ENCODE data around the gene COL5A3. TPM values are rescaled to one million over a fixed set of nuclear protein-coding genes. Genes with fewer than 3 reads are reported as not detected.
"Not testable (repeated sequence)": the region's sequence is repeated elsewhere in the genome, so short reads cannot be mapped to it uniquely, and the experiment has no call there.

The COL5A3 gene
- polyA plus RNA-seq, 3 donors, result 0.46 to 0.68 (median 0.60) TPM

DNA sequence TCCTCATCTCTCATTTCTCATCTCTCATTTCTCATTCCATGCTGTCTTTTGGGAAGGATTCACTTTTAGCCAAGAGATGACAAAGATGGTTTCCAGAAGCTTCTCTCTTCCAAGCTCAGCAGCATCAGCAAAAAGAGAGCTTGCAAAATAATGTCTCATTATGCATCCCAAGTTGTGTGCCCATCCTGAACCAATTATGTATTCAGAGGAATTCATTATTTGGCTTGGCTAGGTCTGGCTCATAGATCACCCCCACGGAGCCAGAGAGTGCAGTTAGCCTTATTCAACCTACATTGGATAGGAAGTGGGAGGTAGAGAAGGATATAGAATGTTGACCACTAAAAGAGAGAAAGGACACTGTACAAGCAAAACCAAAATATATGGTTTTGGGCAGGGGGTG lies 68.6 kb downstream of the COL5A3 start:
- DNase-seq (ENCODE audit: low read depth in 3 of 3, low spot score in 2 of 3), result no peak

- DNase-seq (ENCODE audit: low read depth in 3 of 3, low spot score in 2 of 3), result no peak
Measured at GRCh38 chr19:9941231-9941630, 69.1 kb downstream of the COL5A3 start.

DNA sequence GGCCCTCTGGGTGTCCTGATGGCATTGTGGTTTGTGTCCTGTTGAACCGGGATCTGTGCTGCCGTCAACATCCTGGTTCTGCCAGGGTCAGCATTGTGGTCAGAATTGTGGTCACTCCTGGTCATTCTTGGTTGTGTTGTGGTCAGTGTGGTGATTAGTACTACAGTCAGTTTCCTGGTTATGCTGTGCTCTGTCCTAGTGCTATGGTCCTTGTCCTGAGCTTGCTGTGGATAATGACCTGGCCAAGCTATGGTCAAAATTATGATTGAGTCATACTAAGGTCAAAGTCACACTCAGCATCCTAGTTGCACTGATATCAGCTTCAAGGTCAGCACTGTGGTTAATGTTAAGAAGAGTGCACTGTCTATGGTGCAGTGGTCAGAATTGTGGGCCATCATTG lies 69.5 kb downstream of the COL5A3 start:
- DNase-seq (ENCODE audit: low read depth in 3 of 3, low spot score in 2 of 3), result no peak

DNA sequence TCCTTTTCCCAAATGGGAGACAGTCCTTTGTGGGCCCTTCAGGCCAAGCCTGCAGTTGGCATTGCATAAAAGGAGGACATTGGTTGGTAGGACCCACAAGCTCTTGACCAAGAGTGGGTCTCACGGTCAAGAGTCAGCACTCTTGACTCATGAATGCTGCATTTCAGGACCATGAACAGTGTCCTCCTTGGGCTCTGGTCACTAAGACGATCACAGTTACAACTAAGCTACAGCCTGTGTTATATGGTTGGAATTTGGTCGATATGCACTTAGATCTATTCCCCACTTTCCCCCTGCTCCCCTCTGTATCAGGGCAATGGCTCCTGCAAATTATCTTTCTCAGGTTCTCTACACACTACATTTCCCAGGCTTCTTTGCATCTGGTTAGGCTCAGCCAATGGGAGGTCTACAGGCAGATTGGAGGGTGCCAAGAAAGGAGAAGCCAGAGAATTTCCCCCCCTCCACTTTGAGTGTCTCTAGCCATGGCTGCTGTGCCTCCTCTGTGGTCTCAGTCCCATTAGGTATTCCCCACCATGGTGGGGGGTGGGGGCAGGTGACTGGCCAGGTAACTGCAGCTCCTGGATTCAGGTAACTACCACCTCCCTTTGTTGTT lies 70.9 kb downstream of the COL5A3 start:
- no peak for DNase-seq (ENCODE audit: low read depth in 3 of 3, low spot score in 2 of 3)

DNA sequence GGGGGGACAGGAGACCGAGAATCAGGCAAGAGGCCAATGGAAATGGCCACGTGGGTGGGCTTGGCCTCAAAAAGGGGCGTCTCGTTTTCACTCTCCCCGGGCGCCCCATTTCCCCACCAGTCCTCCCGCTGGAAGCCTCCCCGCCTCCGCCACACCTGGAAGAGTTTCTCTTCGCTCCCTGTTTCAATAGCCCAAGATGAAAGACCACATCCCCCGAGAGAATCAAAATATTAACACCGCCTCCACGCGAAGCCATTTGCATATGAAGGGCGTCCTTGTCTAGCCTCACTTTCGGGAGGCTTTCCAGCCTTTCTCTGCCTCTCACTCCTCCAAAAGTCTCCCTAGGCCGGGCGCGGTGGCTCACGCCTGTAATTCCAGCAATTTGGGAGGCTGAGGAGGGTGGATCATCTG lies 73.3 kb downstream of the COL5A3 start:
- DNase-seq (ENCODE audit: low read depth in 3 of 3, low spot score in 2 of 3), result no peak

DNA sequence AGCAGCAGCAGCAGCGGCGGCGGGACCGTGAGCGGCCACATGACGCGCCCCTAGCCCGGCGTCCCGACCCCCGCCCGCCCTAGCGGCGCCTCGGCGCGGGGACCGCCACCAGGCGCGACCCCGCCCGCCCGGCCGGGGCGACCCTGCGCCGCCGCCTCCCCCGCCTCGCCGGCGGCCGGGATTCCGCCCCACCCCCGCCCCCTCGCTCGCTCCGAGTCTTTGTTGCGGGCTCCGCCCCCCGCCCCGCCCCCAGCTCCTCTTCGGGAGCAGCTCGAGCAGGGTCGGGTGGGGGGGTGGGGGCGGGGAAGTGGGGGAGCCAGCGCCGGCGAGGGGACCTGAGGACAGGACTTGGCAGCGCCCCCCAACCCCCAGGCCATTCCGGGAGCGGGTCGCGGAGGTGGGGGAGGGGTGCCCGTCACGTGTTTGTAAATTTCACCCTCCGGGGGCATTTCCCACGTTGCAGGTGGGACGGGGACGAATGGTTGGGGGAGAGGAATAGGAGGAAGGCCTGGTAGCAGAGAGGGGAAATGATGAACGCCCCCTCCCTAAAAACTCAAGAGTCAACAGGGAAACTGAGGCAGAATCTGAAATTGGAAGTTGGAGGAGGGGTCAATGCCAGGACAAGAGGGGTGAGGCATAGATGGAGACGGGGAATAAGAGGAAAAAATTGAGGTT lies 73.8 kb downstream of the COL5A3 start, which contains the start of gene OLFM2:
Gene OLFM2 (minus strand): TSS at position 190 of the 675 bp plus-strand sequence. CDS start 149 bp downstream, at position 41.
- DNase-seq (ENCODE audit: low read depth in 3 of 3, low spot score in 2 of 3), result no peak

DNA sequence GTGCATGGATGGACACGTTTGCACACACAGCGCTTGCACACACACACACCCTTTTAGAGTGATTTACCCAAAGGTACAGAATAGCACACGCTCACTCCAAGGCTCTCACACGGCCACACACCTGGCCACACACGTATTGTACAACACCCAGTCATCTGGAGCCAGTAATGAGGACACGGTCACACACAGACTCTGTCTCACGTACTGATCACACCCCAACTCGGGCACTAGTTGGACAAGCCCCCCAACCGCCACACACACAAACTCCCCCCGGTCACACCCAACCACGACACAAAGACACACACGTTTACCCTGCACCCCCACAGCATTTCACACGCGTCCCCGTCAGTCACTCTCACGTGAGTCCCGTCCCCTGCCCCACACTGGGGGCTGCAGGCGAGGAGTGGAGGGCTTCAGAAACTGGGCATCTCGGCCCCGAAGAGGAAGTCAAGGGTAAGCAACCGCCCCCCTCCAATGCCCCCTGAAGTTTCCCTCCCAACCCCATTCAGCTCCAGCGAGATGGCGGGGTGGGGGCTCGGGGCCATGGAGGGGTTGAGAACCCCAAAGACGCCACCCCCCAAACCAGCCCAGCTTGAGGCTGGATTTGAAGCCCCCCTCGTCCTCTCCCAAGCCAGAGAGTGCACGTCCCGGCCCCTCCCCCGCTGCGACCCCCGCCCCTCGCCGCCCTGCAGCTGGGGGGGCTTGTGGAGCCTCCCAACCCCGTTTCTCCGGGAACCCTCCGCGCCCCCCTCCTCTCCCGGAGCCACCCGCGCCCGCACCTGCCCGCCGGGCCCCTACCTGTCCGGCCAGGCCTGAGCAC lies 74.6 kb downstream of the COL5A3 start:
- DNase-seq (ENCODE audit: low read depth in 3 of 3, low spot score in 2 of 3), result no peak

DNA sequence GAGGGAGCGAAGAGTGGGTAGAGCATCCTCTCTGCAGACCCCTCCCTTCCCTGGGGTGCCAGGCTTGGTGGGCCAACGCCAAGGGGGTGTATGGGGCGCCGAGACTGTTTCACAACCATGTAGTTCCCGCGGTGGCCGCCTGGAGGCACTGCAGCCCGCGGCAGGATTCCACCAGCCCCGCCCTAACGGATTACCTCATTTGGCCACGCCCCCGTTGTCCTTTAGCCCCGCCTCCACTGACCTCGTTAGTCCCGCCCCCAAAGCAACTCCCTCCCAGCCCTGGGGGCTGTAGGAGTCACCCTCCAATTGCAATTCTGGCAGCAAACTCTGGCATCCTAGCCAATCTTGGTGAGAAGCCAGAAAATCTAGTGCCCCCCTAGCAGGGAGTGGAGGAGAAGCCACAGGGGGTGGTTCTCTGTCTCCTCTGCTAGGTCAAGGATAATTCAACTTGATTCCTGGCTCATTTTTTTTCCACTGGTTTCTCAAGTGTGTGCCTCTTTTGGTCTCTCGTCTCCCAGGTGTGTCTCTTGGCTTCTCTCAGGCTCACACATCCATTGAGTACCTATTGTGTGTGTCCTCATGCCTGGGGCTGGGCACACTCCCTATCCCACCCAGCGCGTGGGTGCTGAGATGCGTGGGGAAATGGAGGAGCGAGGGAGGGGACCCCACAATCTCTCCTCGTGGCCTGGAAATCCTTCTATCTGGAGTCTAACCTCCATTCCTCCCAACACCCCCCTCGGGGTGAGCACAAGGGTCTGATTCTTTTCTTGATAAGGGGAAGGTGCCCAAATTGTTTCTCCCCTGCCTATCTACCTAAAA lies 76.0 kb downstream of the COL5A3 start:
- no peak for DNase-seq (ENCODE audit: low read depth in 3 of 3, low spot score in 2 of 3)

DNA sequence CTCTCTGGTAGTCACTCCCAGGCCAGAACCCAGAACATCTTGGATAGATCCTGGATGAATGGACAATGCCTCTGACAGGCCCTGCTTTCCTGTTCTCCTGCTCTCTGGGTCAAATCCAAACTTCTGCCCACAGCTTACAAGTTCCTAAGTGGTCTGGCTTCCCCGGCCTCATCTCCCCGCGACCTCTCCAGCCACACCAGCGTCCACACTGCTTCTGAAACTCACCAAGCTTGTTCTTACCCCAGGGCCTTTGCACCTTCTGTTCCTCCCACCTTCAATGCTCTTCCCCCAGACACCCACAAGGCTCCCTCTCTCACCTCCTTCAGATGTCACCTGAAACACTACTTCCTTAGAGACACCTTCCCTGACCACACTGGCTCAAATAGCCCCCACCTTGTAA lies 77.5 kb downstream of the COL5A3 start:
- DNase-seq (ENCODE audit: low read depth in 3 of 3, low spot score in 2 of 3), result no peak

- no peak for DNase-seq (ENCODE audit: low read depth in 3 of 3, low spot score in 2 of 3)
Measured at GRCh38 chr19:9931629-9932028, 78.7 kb downstream of the COL5A3 start.

- DNase-seq (ENCODE audit: low read depth in 3 of 3, low spot score in 2 of 3), result no peak
Measured at GRCh38 chr19:9923440-9923839, 86.9 kb downstream of the COL5A3 start.

GRCh38 chr19:9922782-9923379 lies 87.4 kb downstream of the COL5A3 start:
- not testable (repeated sequence) for DNase-seq (ENCODE audit: low read depth in 3 of 3, low spot score in 2 of 3)

GRCh38 chr19:9917321-9917720 lies 93.0 kb downstream of the COL5A3 start:
- DNase-seq (ENCODE audit: low read depth in 3 of 3, low spot score in 2 of 3), result no peak

DNA sequence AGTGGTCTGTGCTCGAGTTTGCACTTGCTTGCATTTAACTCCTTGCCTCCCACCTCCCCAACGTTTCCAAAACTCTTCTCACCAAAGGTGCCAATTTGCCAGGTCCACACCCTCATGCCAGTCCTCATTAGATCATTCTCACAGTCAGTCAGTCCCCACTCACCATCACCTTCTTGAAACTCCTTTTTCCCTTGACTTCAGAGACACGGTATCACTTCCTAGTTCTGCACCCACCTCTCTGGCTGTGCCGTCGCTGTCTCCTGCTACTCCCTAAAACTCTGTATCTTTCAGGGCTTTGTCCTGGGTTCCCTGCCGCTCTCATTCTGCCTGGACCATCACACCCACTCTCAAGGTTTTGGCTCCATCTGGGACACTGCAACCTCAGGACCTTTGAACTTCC lies 93.6 kb downstream of the COL5A3 start:
- no peak for DNase-seq (ENCODE audit: low read depth in 3 of 3, low spot score in 2 of 3)

DNA sequence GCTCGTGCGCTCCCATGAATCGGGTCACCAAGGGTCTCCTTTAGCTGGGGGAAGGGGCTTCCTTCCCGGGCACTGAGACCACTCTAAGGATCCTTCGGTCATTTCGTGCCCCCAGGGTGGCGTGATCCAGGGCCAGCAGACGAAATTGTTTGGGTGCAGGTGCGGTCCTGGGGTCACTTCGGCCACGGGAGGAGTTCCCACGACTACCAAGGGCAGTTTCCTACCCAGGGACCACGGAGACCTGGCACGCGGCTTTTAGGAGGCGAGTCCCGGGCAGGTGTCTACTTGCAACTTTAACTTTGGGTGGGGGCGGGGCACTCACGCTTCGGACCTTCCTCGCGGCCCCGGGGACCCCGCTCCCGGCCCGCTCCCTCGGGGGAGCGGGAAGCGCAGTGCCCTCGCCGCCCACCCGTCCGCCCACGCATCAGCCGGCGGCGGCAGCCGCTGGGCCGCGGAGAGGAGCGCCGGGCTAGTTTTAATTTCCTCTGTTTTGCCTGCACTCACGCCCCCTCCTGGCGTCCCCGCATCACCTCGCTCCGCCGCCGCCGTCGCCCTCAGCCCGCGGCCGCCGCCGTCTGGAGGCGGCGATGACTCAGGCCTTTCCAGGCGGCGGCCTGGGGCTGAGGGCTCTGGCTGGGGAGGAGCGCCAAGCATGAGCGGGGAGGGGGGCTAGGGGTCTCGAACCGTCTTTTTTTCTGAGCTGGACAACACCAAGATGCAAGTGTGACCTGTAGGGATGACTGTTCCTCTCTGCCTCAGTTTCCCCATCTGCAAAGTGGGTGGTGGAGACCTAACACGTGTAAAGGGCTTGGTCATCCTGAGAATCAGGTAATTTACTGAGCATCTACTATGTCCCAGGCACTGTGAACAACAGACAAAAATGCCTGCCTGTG lies 95.7 kb downstream of the COL5A3 start:
- no peak for DNase-seq (ENCODE audit: low read depth in 3 of 3, low spot score in 2 of 3)

GRCh38 chr19:9914001-9914314 lies 96.3 kb downstream of the COL5A3 start:
- DNase-seq (ENCODE audit: low read depth in 3 of 3, low spot score in 2 of 3), result no peak

DNA sequence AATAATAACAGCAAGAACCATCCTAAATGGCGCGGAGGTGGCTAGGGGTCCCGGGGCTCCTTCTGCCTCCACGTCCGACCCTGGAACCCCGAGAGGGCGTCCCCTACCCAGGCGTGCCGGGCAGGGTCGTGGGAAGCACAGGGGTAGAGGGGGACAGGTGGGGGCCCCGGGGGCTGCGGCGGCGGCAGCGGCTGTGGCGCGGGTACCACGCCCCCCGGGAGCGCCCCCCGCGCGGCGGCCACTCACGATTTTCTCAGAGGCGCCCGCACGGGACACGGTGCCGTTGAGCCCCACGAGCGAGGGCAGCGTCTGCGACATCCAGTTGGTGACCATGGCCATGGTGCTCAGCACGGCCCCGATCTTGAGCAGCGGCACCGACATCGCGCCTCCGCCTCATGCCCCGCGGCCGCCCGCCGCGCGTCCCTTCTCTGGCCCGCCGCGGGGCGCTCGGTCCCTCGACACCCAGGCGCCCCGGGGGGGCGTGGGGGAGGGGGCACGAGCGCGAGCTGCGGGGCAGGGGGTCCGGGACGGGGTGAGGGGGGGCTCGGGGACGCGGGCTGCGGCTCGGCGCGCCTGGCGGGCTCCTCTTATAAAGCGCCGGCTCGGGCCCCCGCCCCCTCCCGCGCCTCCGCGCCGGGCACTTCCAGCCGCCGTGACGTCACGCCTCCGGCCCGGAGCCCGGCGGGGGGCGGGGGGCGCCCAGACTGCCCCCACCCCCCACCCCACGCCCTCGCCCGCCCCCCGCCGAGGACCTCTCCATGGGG lies 96.9 kb downstream of the COL5A3 start:
- DNase-seq (ENCODE audit: low read depth in 3 of 3, low spot score in 2 of 3), result no peak

DNA sequence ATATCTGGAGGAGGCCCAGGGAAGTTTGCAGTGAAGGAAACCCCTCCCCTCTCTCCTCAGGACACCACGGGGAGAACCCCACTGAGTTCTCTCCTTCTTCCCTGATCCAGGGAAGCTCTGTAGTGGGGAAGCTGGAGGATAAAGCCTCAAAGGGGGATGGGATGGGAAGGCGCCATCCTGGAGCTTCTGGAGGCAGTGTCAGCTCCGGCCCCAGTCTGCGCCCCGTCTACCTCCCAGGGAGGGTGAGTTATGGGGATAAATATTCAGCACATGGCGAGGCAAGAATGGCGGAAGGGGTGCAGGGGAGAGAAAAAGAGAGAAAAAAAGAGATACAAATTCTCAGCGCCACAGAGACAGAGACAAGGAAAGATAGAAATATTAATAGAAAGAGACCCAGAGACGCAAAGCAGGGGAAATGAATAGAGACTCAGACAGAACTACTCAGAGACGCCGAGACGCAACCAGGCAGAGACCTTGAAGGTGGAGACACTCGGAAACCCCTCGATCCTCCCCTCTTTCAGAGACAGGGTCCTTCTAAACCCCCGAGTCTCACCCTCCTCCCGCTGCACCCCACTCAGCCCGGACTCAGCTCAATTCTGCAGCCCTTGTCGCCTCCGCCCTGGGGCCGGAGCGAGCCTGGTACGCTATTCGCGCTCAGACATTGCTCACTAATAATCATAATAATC lies 97.6 kb downstream of the COL5A3 start:
- DNase-seq (ENCODE audit: low read depth in 3 of 3, low spot score in 2 of 3), result no peak

Data from right renal cortex interstitium (tissue), 3 donors.